Measurements from ENCODE around the gene EFCAB11.

- TF ChIP-seq POLR2A (IDR thresholded peaks at IDR 0.05): no peak
- no peak for TF ChIP-seq CTCF (IDR thresholded peaks at IDR 0.05)
Measured at GRCh38 chr14:89996963-89997362, 42.4 kb upstream of the EFCAB11 start.

Measured in thyroid gland (tissue), 4 donors.